Activated CD4-positive, alpha-beta T cell treated with anti-CD3 and anti-CD28 coated beads, Interleukin-2, Interleukin-6, amounts not matched to agents 100 ng/mL and 50 ng/mL, durations not matched to agents 16 hours and 8 hours (primary cell): Measurements from ENCODE around the gene NFKBIL1.
"Not testable (repeated sequence)": the region's sequence is repeated elsewhere in the genome, so short reads cannot be mapped to it uniquely, and the experiment has no call there.

Experiments
- DNase-seq: peaks from one replicate; pipeline ENCODE4 v3.0.0-alpha.2; 2020

NFKBIL1 gene

GRCh38 chr6:31582230-31582643 lies 34.8 kb downstream of the NFKBIL1 start, which contains the start of gene LTB:
TSS of gene LTB (minus strand) at chr6:31582424. CDS start at chr6:31582417, 7 bp downstream.
- DNase-seq, result peak; percentile 68

- peak; percentile 81 for DNase-seq
These were observed 38.1 kb downstream of the NFKBIL1 start for GRCh38 chr6:31585491-31585890.

- no peak for DNase-seq
These were observed 38.6 kb downstream of the NFKBIL1 start, which contains the start of gene LST1 for GRCh38 chr6:31586008-31586407. TSS of gene LST1 (plus strand) at chr6:31586277. CDS start at chr6:31587300, 1,023 bp downstream.

- DNase-seq, result peak; percentile 53
These were observed 39.3 kb downstream of the NFKBIL1 start for GRCh38 chr6:31586599-31587281.

GRCh38 chr6:31587791-31588777 lies 40.7 kb downstream of the NFKBIL1 start:
- DNase-seq, result no peak

- no peak for DNase-seq
These were observed 41.7 kb downstream of the NFKBIL1 start for GRCh38 chr6:31588871-31589650.

- not testable (repeated sequence) for DNase-seq
These were observed 43.3 kb downstream of the NFKBIL1 start for GRCh38 chr6:31590691-31591090.

- no peak for DNase-seq
These were observed 45.0 kb downstream of the NFKBIL1 start for GRCh38 chr6:31592396-31592771.

- DNase-seq, result peak; percentile 79
These were observed 49.6 kb downstream of the NFKBIL1 start for GRCh38 chr6:31597006-31597405.

- peak; percentile 32 for DNase-seq
These were observed 59.9 kb downstream of the NFKBIL1 start for GRCh38 chr6:31607317-31607716.
